Calu3 (cell line): ENCODE results near the gene TIMMDC1. TPM values are rescaled to one million over a fixed set of nuclear protein-coding genes. Genes with fewer than 3 reads are reported as not detected.
A peak's percentile ranks its signal among the peaks of the same experiment; 100 is the strongest.

Source experiments
- Bru-seq: library from RNA; stranded (reverse); fragments of 400-500 nt; gene quantifications from one replicate; lab custom pipeline; 2021; lab: Mats Ljungman, UMichigan
- BruChase-seq, 2 experiments: library from RNA; stranded (reverse); fragments of 400-500 nt; gene quantifications; one replicate each; lab custom pipeline; 2021; lab: Mats Ljungman, UMichigan
- BruUV-seq: library from RNA; stranded (reverse); fragments of 400-500 nt; replicated peaks from 2 replicates; lab custom pipeline; 2021; lab: Mats Ljungman, UMichigan
- CTCF ChIA-PET: fragments of 300-600 bp; sonication (Branson Sonifier 250); formaldehyde crosslinking; loops from one replicate; lab custom pipeline; 2022; ENCODE audit warnings: antibody characterized with exemption; lab: Charles Lee
- DNase-seq: peaks from one replicate; pipeline ENCODE4 v3.0.0; 2022
- H3K27ac Mint-ChIP-seq: one replicate; pipeline ENCODE4 v1.8.0; 2022; ENCODE audit warnings: mixed read lengths; ENCODE audit not compliant: unreplicated experiment
- H3K27me3 Mint-ChIP-seq: one replicate; pipeline ENCODE4 v1.8.0; 2022; ENCODE audit warnings: mixed read lengths; ENCODE audit not compliant: unreplicated experiment
- H3K36me3 Mint-ChIP-seq: one replicate; pipeline ENCODE4 v1.8.0; 2022; ENCODE audit warnings: mild to moderate bottlenecking, moderate library complexity, mixed read lengths; ENCODE audit not compliant: insufficient read depth, unreplicated experiment
- H3K4me1 Mint-ChIP-seq: one replicate; pipeline ENCODE4 v1.8.0; 2022; ENCODE audit warnings: mild to moderate bottlenecking, low read depth, mixed read lengths; ENCODE audit not compliant: unreplicated experiment
- H3K4me3 Mint-ChIP-seq: one replicate; pipeline ENCODE4 v1.8.0; 2022; ENCODE audit warnings: mild to moderate bottlenecking, low read depth, moderate library complexity, mixed read lengths; ENCODE audit not compliant: unreplicated experiment
- H3K9me3 Mint-ChIP-seq: one replicate; pipeline ENCODE4 v1.8.0; 2022; ENCODE audit warnings: low read depth, mixed read lengths; ENCODE audit not compliant: unreplicated experiment
- intact Hi-C: fragments of 100-400 bp; cut with micrococcal nuclease; formaldehyde crosslinking; loops from one replicate; pipeline ENCODE4 v1.10.0; 2022; ENCODE audit not compliant: unreplicated experiment
- long read RNA-seq: library from polyadenylated mRNA; stranded (forward); transcript quantifications from one replicate; pipeline ENCODE4 v2.0.0, GENCODE V29; 2022
- total RNA-seq: library from RNA; stranded (reverse); gene quantifications from 2 replicates; pipeline ENCODE4 v1.2.3, GENCODE V29; 2022
- TF ChIP-seq, protein P1 (sequence below): fragments of 200-600 bp; IDR thresholded peaks from one replicate; pipeline ENCODE4 v1.8.0; 2022; ENCODE audit warnings: antibody characterized with exemption; ENCODE audit not compliant: unreplicated experiment

The TIMMDC1 gene, protein sequence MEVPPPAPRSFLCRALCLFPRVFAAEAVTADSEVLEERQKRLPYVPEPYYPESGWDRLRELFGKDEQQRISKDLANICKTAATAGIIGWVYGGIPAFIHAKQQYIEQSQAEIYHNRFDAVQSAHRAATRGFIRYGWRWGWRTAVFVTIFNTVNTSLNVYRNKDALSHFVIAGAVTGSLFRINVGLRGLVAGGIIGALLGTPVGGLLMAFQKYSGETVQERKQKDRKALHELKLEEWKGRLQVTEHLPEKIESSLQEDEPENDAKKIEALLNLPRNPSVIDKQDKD
- total RNA-seq (82.1 and 84.1 TPM in 2 replicates), Bru-seq, nascent RNA (percentile 81 among the genes with signal in this experiment), BruChase-seq, experiment 1, labeled RNA remaining after a 6-hour chase (percentile 79 among the genes with signal in this experiment), BruChase-seq, experiment 2, labeled RNA remaining after a 2-hour chase (percentile 86 among the genes with signal in this experiment)
- long read RNA-seq, transcript TIMMDC1-208 (7 exons, 2,394 nt): major isoform, 59 of 76 reads
- long read RNA-seq, partial matches to known transcripts: 5 of 76 reads
- long read RNA-seq, other reads (novel, unspliced or antisense): 12 of 76 reads

GRCh38 chr3:119498186-119499011 lies at the start of gene TIMMDC1:
TIMMDC1 (plus strand) TSS chr3:119498547; CDS start chr3:119498734, 187 bp downstream.
- peak within 1 kb of the TSS; percentile 92 for H3K4me3 Mint-ChIP-seq
- DNase-seq: peak; percentile 97
- intact Hi-C loops: no loop called here
- H3K4me1 Mint-ChIP-seq: peaks cover 10% of the 10 kb centered on the region
- H3K27me3 Mint-ChIP-seq: no peaks in the 10 kb centered on the region
- TSS peak; percentile 63 for BruUV-seq
- CTCF ChIA-PET: interaction anchor here (0.5 to 1.4 kb wide), 9 partner anchors 14 to 224 kb away, joined by 3 to 6 read pairs (median 3); partner anchors contain the start of gene TMEM39A
- no peaks in the 10 kb centered on the region for H3K9me3 Mint-ChIP-seq
- TF ChIP-seq, protein P1, sequence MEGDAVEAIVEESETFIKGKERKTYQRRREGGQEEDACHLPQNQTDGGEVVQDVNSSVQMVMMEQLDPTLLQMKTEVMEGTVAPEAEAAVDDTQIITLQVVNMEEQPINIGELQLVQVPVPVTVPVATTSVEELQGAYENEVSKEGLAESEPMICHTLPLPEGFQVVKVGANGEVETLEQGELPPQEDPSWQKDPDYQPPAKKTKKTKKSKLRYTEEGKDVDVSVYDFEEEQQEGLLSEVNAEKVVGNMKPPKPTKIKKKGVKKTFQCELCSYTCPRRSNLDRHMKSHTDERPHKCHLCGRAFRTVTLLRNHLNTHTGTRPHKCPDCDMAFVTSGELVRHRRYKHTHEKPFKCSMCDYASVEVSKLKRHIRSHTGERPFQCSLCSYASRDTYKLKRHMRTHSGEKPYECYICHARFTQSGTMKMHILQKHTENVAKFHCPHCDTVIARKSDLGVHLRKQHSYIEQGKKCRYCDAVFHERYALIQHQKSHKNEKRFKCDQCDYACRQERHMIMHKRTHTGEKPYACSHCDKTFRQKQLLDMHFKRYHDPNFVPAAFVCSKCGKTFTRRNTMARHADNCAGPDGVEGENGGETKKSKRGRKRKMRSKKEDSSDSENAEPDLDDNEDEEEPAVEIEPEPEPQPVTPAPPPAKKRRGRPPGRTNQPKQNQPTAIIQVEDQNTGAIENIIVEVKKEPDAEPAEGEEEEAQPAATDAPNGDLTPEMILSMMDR: no peak
- peaks cover 24% of the 10 kb centered on the region for H3K36me3 Mint-ChIP-seq
- peak within 1 kb of the TSS; percentile 86 for H3K27ac Mint-ChIP-seq

DNA sequence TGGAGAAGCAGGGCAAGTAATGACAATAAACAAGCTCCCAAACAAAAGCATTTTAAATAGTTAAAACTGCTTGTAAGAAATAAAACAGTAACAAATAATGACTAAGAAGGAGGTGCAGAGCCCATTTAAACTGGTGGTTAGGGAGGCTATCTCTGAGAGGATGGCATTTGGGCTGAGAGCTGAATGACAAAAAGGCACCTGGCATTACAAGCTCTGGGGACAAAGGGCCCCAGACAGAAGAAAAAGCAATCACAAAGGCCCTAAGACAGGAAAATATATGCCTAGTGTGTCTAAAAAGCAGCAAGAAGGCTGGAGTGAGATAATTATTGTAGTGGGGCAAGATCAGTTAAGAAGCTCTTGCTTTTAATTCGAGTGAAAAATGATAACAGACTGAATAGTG lies 44.5 kb upstream of the TIMMDC1 start:
- Mint-ChIP-seq H3K4me3 (no peak overlapping the region), H3K4me1 (no peaks in the 10 kb centered on the region), H3K27me3 (no peaks in the 10 kb centered on the region), H3K27ac (no peak overlapping the region), H3K9me3 (no peaks in the 10 kb centered on the region), H3K36me3 (peaks cover 20% of the 10 kb centered on the region)
- BruUV-seq: no TSS peak
- CTCF ChIA-PET: no interaction called here
- no peak for DNase-seq
- TF ChIP-seq, protein P1: no peak
- intact Hi-C loops: no loop called here

- intact Hi-C loops: no loop called here
- TF ChIP-seq, protein P1: no peak
- no peaks in the 10 kb centered on the region for H3K27me3 Mint-ChIP-seq
- peaks cover 25% of the 10 kb centered on the region for H3K36me3 Mint-ChIP-seq
- H3K4me3 Mint-ChIP-seq: no peak overlapping the region
- CTCF ChIA-PET: no interaction called here
- H3K27ac Mint-ChIP-seq: no peak overlapping the region
- no peaks in the 10 kb centered on the region for H3K4me1 Mint-ChIP-seq
- no TSS peak for BruUV-seq
- DNase-seq: no peak
- H3K9me3 Mint-ChIP-seq: no peaks in the 10 kb centered on the region
Measured at GRCh38 chr3:119456469-119456868, 41.9 kb upstream of the TIMMDC1 start.

DNA sequence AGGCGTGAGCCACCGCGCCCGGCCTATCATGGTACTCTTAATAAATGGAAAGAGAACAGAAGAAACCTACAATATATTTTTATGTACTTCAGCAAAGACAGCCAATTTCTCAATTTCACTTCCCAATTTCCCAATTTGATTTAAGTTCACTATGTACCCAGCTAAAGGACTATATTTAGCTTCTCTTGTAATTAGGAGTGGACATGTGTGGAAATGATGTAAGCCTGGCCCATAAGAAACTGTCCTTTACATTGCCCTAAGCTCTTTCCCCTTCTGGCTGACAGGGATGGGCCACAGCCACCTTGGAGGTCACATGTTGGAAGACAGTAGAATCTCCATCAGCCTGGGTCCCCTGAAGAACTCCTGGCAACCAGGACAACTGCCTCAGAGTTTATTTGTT lies 41.1 kb upstream of the TIMMDC1 start:
- Mint-ChIP-seq H3K36me3 (peaks cover 23% of the 10 kb centered on the region), H3K4me1 (no peaks in the 10 kb centered on the region), H3K27ac (no peak overlapping the region)

More for the DNA sequence above, 41.1 kb upstream of the TIMMDC1 start:
- intact Hi-C loops: no loop called here
- H3K9me3 Mint-ChIP-seq: no peaks in the 10 kb centered on the region
- H3K27me3 Mint-ChIP-seq: no peaks in the 10 kb centered on the region
- TF ChIP-seq, protein P1: no peak
- no peak for DNase-seq
- BruUV-seq: no TSS peak
- H3K4me3 Mint-ChIP-seq: no peak overlapping the region
- CTCF ChIA-PET: no interaction called here
